ENCODE results near the gene THOC2. TPM values are rescaled to one million over a fixed set of nuclear protein-coding genes. Genes with fewer than 3 reads are reported as not detected.

The THOC2 gene
- total RNA-seq, 4 donors from 2014 or later: 60.3 to 81.8 (median 67.7) TPM

GRCh38 chrX:123625477-123625876 is 107.4 kb downstream of the THOC2 start:
- no peak for DNase-seq (ENCODE audit: low spot score in 2 of 2)
- WGBS, 2 donors: 92 to 97% methylated on average over 1 of the region's 1 CpG
- intact Hi-C loops (cut with DNase I; ENCODE audit: low total_unique reads): no loop called here
- TF ChIP-seq CTCF (IDR thresholded peaks at IDR 0.05) (no peak), POLR2A (IDR thresholded peaks at IDR 0.05) (no peak)
- no peak overlapping the region for H3K4me3 ChIP-seq (ENCODE audit: low read depth, poor library complexity, severe bottlenecking)

- no peak for TF ChIP-seq CTCF (IDR thresholded peaks at IDR 0.05)
- TF ChIP-seq POLR2A (IDR thresholded peaks at IDR 0.05): no peak
- H3K4me3 ChIP-seq (ENCODE audit: low read depth, poor library complexity, severe bottlenecking): no peak overlapping the region
- intact Hi-C loops (cut with DNase I; ENCODE audit: low total_unique reads): no loop called here
- no peak for DNase-seq (ENCODE audit: low spot score in 2 of 2)
- 91 to 96% methylated on average over 1 of the region's 1 CpG for WGBS, 2 donors
Measured at GRCh38 chrX:123617007-123617406, 115.8 kb downstream of the THOC2 start.

- intact Hi-C loops (cut with DNase I; ENCODE audit: low total_unique reads): no loop called here
- no peak for DNase-seq (ENCODE audit: low spot score in 2 of 2)
- TF ChIP-seq CTCF (IDR thresholded peaks at IDR 0.05) (no peak), POLR2A (IDR thresholded peaks at IDR 0.05) (no peak)
- 86 to 90% methylated on average over 2 of the region's 2 CpGs for WGBS, 2 donors
- no peak overlapping the region for H3K4me3 ChIP-seq (ENCODE audit: low read depth, poor library complexity, severe bottlenecking)
Measured at GRCh38 chrX:123610915-123611314, 121.9 kb downstream of the THOC2 start.

GRCh38 chrX:123607806-123608205 is 125.0 kb downstream of the THOC2 start:
- intact Hi-C loops (cut with DNase I; ENCODE audit: low total_unique reads): no loop called here
- TF ChIP-seq CTCF (IDR thresholded peaks at IDR 0.05) (no peak), POLR2A (IDR thresholded peaks at IDR 0.05) (no peak)
- 87 to 93% methylated on average over 6 of the region's 6 CpGs for WGBS, 2 donors

GRCh38 chrX:123607270-123607669 is 125.6 kb downstream of the THOC2 start:
- 86 to 100% methylated on average over 1 of the region's 1 CpG for WGBS, 2 donors
- TF ChIP-seq POLR2A (IDR thresholded peaks at IDR 0.05) (no peak), CTCF (IDR thresholded peaks at IDR 0.05) (no peak)
- H3K4me3 ChIP-seq (ENCODE audit: low read depth, poor library complexity, severe bottlenecking): no peak overlapping the region
- intact Hi-C loops (cut with DNase I; ENCODE audit: low total_unique reads): no loop called here
- DNase-seq (ENCODE audit: low spot score in 2 of 2): no peak

More at GRCh38 chrX:123607806-123608205, 125.0 kb downstream of the THOC2 start:
- H3K4me3 ChIP-seq (ENCODE audit: low read depth, poor library complexity, severe bottlenecking): no peak overlapping the region
- no peak for DNase-seq (ENCODE audit: low spot score in 2 of 2)

- intact Hi-C loops (cut with DNase I; ENCODE audit: low total_unique reads): no loop called here
- 66 to 88% methylated on average over 5 of the region's 5 CpGs for WGBS, 2 donors
- no peak for TF ChIP-seq POLR2A (IDR thresholded peaks at IDR 0.05)
- no peak for TF ChIP-seq CTCF (IDR thresholded peaks at IDR 0.05)
- no peak overlapping the region for H3K4me3 ChIP-seq (ENCODE audit: low read depth, poor library complexity, severe bottlenecking)
- DNase-seq (ENCODE audit: low spot score in 2 of 2): no peak
Measured at GRCh38 chrX:123603491-123603890, 129.4 kb downstream of the THOC2 start.
